NCI-H2227 (cell line): ENCODE data around the gene G6PC2.
"Not testable (repeated sequence)": the region's sequence is repeated elsewhere in the genome, so short reads cannot be mapped to it uniquely, and the experiment has no call there.

Experiments used
- DNase-seq: peaks from one replicate; lab custom pipeline; 2025; ENCODE audit not compliant: unreplicated experiment; lab: John Stamatoyannopoulos, UW

G6PC2 gene

GRCh38 chr2:168901003-168901402 is at the start of gene G6PC2:
Gene G6PC2, plus strand, starts transcription at chr2:168901291. Its CDS starts 41 bp downstream, at chr2:168901332.
- no peak for DNase-seq

- DNase-seq = peak; percentile 26
Measured at GRCh38 chr2:168851674-168852320, 49.3 kb upstream of the G6PC2 start.

GRCh38 chr2:168852481-168852880 is 48.6 kb upstream of the G6PC2 start:
- DNase-seq = no peak

- no peak for DNase-seq
Measured at GRCh38 chr2:168853471-168853870, 47.6 kb upstream of the G6PC2 start.

GRCh38 chr2:168854651-168855050 is 46.4 kb upstream of the G6PC2 start:
- DNase-seq = no peak

- DNase-seq = no peak
Measured at GRCh38 chr2:168855601-168856000, 45.5 kb upstream of the G6PC2 start.

GRCh38 chr2:168858146-168858545 is 42.9 kb upstream of the G6PC2 start:
- DNase-seq = no peak

- DNase-seq = not testable (repeated sequence)
Measured at GRCh38 chr2:168867164-168867563, 33.9 kb upstream of the G6PC2 start.

- not testable (repeated sequence) for DNase-seq
Measured at GRCh38 chr2:168870369-168870768, 30.7 kb upstream of the G6PC2 start.

GRCh38 chr2:168870824-168871223 is 30.3 kb upstream of the G6PC2 start:
- not testable (repeated sequence) for DNase-seq

- DNase-seq = no peak
Measured at GRCh38 chr2:168874368-168875054, 26.6 kb upstream of the G6PC2 start.

- DNase-seq = not testable (repeated sequence)
Measured at GRCh38 chr2:168882163-168882562, 18.9 kb upstream of the G6PC2 start.

- DNase-seq = no peak
Measured at GRCh38 chr2:168884975-168885374, 16.1 kb upstream of the G6PC2 start.

GRCh38 chr2:168889635-168890005 is 11.5 kb upstream of the G6PC2 start:
- DNase-seq = peak; percentile 43

GRCh38 chr2:168890006-168890782 is 10.9 kb upstream of the G6PC2 start, which contains the start of gene SPC25:
Gene SPC25, minus strand, starts transcription at chr2:168890430. Its CDS starts 911 bp downstream, at chr2:168889519.
- peak; percentile 98 for DNase-seq

- DNase-seq = no peak
Measured at GRCh38 chr2:168892327-168892726, 8.8 kb upstream of the G6PC2 start.

- no peak for DNase-seq
Measured at GRCh38 chr2:168894101-168894500, 7.0 kb upstream of the G6PC2 start.

GRCh38 chr2:168894720-168895119 is 6.4 kb upstream of the G6PC2 start:
- DNase-seq = no peak

- DNase-seq = peak; percentile 68
Measured at GRCh38 chr2:168895771-168896170, 5.3 kb upstream of the G6PC2 start.

GRCh38 chr2:168896783-168897182 is 4.3 kb upstream of the G6PC2 start:
- no peak for DNase-seq

- no peak for DNase-seq
Measured at GRCh38 chr2:168897449-168897848, 3.6 kb upstream of the G6PC2 start.

GRCh38 chr2:168903888-168904287 is 2.8 kb downstream of the G6PC2 start:
- no peak for DNase-seq
